Natural killer cell (primary cell): Measurements from ENCODE around the gene LNPK. TPM values are rescaled to one million over a fixed set of nuclear protein-coding genes. Genes with fewer than 3 reads are reported as not detected.
"Not testable (repeated sequence)": the region's sequence is repeated elsewhere in the genome, so short reads cannot be mapped to it uniquely, and the experiment has no call there.

Source experiments
- ATAC-seq, 3 donors: fragments of 150-1000 bp in 2 of 3; fragments of 200-7000 bp in 1 of 3; cut with Tn5 transposase; 1 replicate in 1 of 3; 2 replicates in 2 of 3; pipeline ENCODE4 v1.10.0; 2021; ENCODE audit warnings: mild to moderate bottlenecking in 2 of 3, moderate library complexity in 2 of 3
- DNase-seq, 2 donors: peaks; one replicate each; pipeline versions ENCODE4 v3.0.0 to v3.0.0-alpha.2; 2013 to 2021; ENCODE audit warnings: mixed read lengths in 1 of 2
- H3K27ac ChIP-seq: one replicate; pipeline ENCODE4 v1.5.1; 2013; ENCODE audit warnings: mild to moderate bottlenecking, low read length
- H3K27me3 ChIP-seq: one replicate; pipeline ENCODE4 v1.6.1; 2013; ENCODE audit warnings: low read length; ENCODE audit not compliant: control insufficient read depth, insufficient read depth
- H3K36me3 ChIP-seq: one replicate; pipeline ENCODE4 v1.6.1; 2013; ENCODE audit warnings: low read length; ENCODE audit not compliant: control insufficient read depth, insufficient read depth
- H3K4me1 ChIP-seq: one replicate; pipeline ENCODE4 v1.6.1; 2013; ENCODE audit warnings: low read length; ENCODE audit not compliant: control insufficient read depth, insufficient read depth
- H3K4me3 ChIP-seq: one replicate; pipeline ENCODE4 v1.5.1; 2013; ENCODE audit warnings: low read length
- H3K9me3 ChIP-seq: one replicate; pipeline ENCODE4 v1.6.1; 2013; ENCODE audit warnings: low read length; ENCODE audit not compliant: control insufficient read depth, insufficient read depth
- H3K27ac Mint-ChIP-seq, 2 donors: one replicate each; pipeline ENCODE4 v1.8.0; 2022; ENCODE audit warnings: mild to moderate bottlenecking in 2 of 2, mixed read lengths in 2 of 2, moderate library complexity in 1 of 2
- H3K27me3 Mint-ChIP-seq, 2 donors: one replicate each; pipeline ENCODE4 v1.8.0; 2022; ENCODE audit warnings: low read depth in 2 of 2, mixed read lengths in 2 of 2
- H3K36me3 Mint-ChIP-seq: one replicate; pipeline ENCODE4 v1.8.0; 2022; ENCODE audit warnings: mixed read lengths
- H3K4me1 Mint-ChIP-seq, 2 donors: one replicate each; pipeline ENCODE4 v1.8.0; 2022; ENCODE audit warnings: mixed read lengths in 2 of 2
- H3K4me3 Mint-ChIP-seq: one replicate; pipeline ENCODE4 v1.8.0; 2022; ENCODE audit warnings: mild to moderate bottlenecking, moderate library complexity, mixed read lengths
- H3K9me3 Mint-ChIP-seq, 2 donors: one replicate each; pipeline ENCODE4 v1.8.0; 2022; ENCODE audit warnings: mixed read lengths in 2 of 2
- WGBS: methylation state at CpG from one replicate; pipeline ENCODE4 v1.1.7; 2013; ENCODE audit warnings: missing lambda C conversion rate; ENCODE audit not compliant: insufficient coverage; 5-methylcytosine and 5-hydroxymethylcytosine counted together
- intact Hi-C: fragments of 100-400 bp; cut with micrococcal nuclease; formaldehyde crosslinking; loops from one replicate; pipeline ENCODE4 v1.14.2; 2022
- total RNA-seq, 4 donors: library from RNA; stranded (reverse); fragments of 120-200 nt in 1 of 4; gene quantifications; one replicate each; pipeline versions ENCODE4 v1.2.3 to v1.2.4, GENCODE V29; 2013 to 2022
- TF ChIP-seq, protein P1 (sequence below): fragments of 200-600 bp; IDR thresholded peaks from one replicate; pipeline ENCODE4 v1.8.0; 2022; ENCODE audit warnings: antibody characterized with exemption

Gene LNPK
- total RNA-seq, 3 donors from 2014 or later (not counting 1 experiment from before 2014, with no cell fraction given) = 23.9 to 29.9 (median 29.1) TPM

DNA sequence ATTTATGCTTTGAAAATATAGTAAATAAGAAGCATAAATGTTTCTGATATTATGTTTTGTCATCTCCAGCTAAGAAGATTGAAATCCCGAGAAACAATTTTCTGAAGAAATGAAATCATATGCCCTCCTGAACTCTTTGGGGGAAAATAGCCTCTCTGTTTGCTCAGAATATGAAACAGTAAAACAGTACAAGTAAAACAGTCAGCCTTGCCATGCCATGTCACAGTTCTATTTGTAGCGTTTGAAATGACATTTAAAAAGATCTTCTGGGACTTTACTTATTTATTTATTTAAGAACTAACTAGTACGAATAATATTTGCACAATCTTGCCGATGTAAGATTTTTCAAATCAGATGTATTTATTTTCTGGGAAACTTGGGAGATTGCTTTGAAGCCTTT is 98.0 kb downstream of the LNPK start:
- Mint-ChIP-seq H3K4me1 (no peaks in the 10 kb centered on the region), H3K27me3 (peaks cover 8 to 12% of the 10 kb centered on the region in 2 donors), H3K4me3 (no peak overlapping the region), H3K9me3 (no peaks in the 10 kb centered on the region), H3K36me3 (no peaks in the 10 kb centered on the region), H3K27ac (no peak overlapping the region)
- DNase-seq = no peak
- 96% methylated on average over 4 of the region's 4 CpGs for WGBS
- Histone ChIP-seq H3K36me3 (no peaks in the 10 kb centered on the region), H3K27me3 (no peaks in the 10 kb centered on the region), H3K4me1 (no peaks in the 10 kb centered on the region), H3K27ac (no peak overlapping the region), H3K4me3 (no peak overlapping the region), H3K9me3 (no peaks in the 10 kb centered on the region)
- intact Hi-C loops = no loop called here
- TF ChIP-seq, protein P1, sequence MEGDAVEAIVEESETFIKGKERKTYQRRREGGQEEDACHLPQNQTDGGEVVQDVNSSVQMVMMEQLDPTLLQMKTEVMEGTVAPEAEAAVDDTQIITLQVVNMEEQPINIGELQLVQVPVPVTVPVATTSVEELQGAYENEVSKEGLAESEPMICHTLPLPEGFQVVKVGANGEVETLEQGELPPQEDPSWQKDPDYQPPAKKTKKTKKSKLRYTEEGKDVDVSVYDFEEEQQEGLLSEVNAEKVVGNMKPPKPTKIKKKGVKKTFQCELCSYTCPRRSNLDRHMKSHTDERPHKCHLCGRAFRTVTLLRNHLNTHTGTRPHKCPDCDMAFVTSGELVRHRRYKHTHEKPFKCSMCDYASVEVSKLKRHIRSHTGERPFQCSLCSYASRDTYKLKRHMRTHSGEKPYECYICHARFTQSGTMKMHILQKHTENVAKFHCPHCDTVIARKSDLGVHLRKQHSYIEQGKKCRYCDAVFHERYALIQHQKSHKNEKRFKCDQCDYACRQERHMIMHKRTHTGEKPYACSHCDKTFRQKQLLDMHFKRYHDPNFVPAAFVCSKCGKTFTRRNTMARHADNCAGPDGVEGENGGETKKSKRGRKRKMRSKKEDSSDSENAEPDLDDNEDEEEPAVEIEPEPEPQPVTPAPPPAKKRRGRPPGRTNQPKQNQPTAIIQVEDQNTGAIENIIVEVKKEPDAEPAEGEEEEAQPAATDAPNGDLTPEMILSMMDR = no peak
- ATAC-seq = no peak

DNA sequence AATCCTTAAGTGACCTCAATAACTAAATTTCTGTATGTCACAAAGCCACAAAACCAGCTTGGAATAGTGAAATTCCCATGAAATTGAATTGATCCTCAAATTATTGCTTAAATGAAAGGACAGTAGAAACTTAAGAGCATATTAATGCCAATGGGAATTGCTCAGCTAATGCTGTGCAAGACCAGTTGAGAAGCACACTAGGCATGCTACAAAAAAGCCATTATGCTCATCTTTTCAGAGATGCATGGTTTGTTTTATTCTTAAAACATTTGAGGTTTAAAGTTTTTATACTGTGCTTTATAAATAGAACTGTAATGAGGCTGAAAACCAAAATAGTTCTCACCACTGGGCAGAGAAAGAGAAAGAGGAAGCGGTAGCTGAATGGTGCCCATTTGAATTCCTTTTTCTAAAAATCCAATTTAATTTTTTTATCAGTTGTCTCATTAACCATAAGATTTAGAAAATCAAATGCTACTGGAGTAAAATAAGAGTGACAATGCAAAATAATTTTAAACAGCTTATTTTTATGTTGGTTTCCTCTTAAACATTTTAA is 98.6 kb downstream of the LNPK start:
- Histone ChIP-seq H3K4me1 (no peaks in the 10 kb centered on the region), H3K36me3 (no peaks in the 10 kb centered on the region), H3K4me3 (no peak overlapping the region), H3K27ac (no peak overlapping the region), H3K9me3 (no peaks in the 10 kb centered on the region), H3K27me3 (no peaks in the 10 kb centered on the region)
- H3K27me3 Mint-ChIP-seq = peaks cover 6 to 11% of the 10 kb centered on the region in 2 donors
- ATAC-seq = no peak
- H3K27ac Mint-ChIP-seq = no peak overlapping the region
- H3K4me3 Mint-ChIP-seq = no peak overlapping the region
- intact Hi-C loops = no loop called here
- H3K9me3 Mint-ChIP-seq = no peaks in the 10 kb centered on the region
- no CpG with 5 or more reads among the region's 1 CpG for WGBS
- no peaks in the 10 kb centered on the region for H3K4me1 Mint-ChIP-seq
- H3K36me3 Mint-ChIP-seq = no peaks in the 10 kb centered on the region
- DNase-seq = no peak
- TF ChIP-seq, protein P1 = no peak

DNA sequence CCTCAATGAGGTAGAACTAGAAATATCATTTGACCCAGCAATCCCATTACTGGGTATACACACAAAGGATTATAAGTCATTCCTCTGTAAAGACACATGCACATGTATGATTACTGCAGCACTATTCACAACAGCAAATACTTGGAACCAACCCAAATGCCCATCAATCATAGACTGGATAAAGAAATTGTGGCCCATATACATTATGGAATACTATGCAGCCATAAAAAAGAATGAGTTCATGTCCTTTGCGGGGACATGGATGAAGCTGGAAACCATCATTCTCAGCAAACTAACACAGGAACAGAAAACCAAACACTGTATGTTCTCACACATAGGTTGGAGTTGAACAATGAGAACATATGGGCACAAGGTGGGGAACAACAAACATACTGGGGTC is 106.1 kb downstream of the LNPK start:
- H3K4me1 ChIP-seq, H3K27ac ChIP-seq, H3K4me1 Mint-ChIP-seq, H3K4me3 ChIP-seq, H3K27me3 ChIP-seq, H3K9me3 Mint-ChIP-seq, H3K9me3 ChIP-seq, intact Hi-C loops, ATAC-seq, H3K27ac Mint-ChIP-seq, H3K36me3 ChIP-seq, H3K4me3 Mint-ChIP-seq, H3K36me3 Mint-ChIP-seq, DNase-seq: not testable (repeated sequence)
- no CpG with 5 or more reads among the region's 1 CpG for WGBS
- H3K27me3 Mint-ChIP-seq = peaks cover 12% of the 10 kb centered on the region in 2 donors

DNA sequence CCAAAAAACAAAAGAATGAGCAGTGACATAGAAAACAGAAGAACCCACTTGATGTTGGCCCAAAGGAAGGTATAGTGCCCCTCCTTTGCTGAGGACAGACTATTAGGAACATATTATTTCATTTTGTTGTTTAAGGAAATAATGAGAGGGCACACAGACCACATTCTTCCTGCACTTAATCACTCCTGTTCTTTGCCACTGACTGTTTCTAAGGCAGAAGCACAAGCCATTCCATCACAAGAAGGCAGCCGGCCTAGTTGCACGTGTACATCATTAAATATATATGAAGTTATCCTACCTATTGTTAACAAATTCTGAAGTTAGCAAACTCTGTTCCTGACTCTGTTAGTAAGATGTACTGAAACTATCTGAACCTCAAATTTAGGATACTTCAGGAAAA is 110.0 kb downstream of the LNPK start:
- intact Hi-C loops = no loop called here
- no peak for DNase-seq
- no peak overlapping the region for H3K27ac Mint-ChIP-seq
- H3K4me1 Mint-ChIP-seq = no peaks in the 10 kb centered on the region
- H3K36me3 Mint-ChIP-seq = no peaks in the 10 kb centered on the region
- Histone ChIP-seq H3K27me3 (peaks cover 6% of the 10 kb centered on the region), H3K4me3 (no peak overlapping the region), H3K36me3 (no peaks in the 10 kb centered on the region), H3K4me1 (no peaks in the 10 kb centered on the region), H3K27ac (no peak overlapping the region), H3K9me3 (no peaks in the 10 kb centered on the region)
- no peak for ATAC-seq
- H3K27me3 Mint-ChIP-seq = peaks cover 9 to 36% of the 10 kb centered on the region in 2 donors
- WGBS = 33% methylated on average over 2 of the region's 2 CpGs
- H3K4me3 Mint-ChIP-seq = no peak overlapping the region
- TF ChIP-seq, protein P1 = no peak
- peaks cover 0 to 2% of the 10 kb centered on the region in 2 donors for H3K9me3 Mint-ChIP-seq
